Ovary (tissue), 9 donors: ENCODE data around the gene PAGE4. TPM values are rescaled to one million over a fixed set of nuclear protein-coding genes. Genes with fewer than 3 reads are reported as not detected.

Experiments used
- DNase-seq, 5 donors: peaks; one replicate each; pipeline ENCODE4 v3.0.0-alpha.2; 2019 to 2020
- H3K27ac ChIP-seq, 2 donors: fragments of 200-600 bp; one replicate each; pipeline versions ENCODE4 v1.5.1 to v1.8.0; 2019 to 2022
- H3K27me3 ChIP-seq: fragments of 200-600 bp; one replicate; pipeline ENCODE4 v1.8.0; 2022
- H3K36me3 ChIP-seq: fragments of 200-600 bp; sonication (generic); one replicate; pipeline ENCODE4 v1.5.1; 2019
- H3K4me1 ChIP-seq: one replicate; pipeline ENCODE4 v1.8.1; 2013; ENCODE audit warnings: mild to moderate bottlenecking, moderate library complexity; ENCODE audit not compliant: insufficient read depth
- H3K4me3 ChIP-seq: fragments of 200-600 bp; sonication (generic); one replicate; pipeline ENCODE4 v1.5.1; 2017
- H3K9me3 ChIP-seq, 2 donors: fragments of 200-600 bp in 1 of 2; sonication (generic) in 1 of 2; one replicate each; pipeline versions ENCODE4 v1.5.1 to v1.8.1; 2013 to 2019; ENCODE audit warnings: mild to moderate bottlenecking in 1 of 2, moderate library complexity in 1 of 2
- CTCF ChIP-seq, 3 donors: fragments of 450-650 bp in 2 of 3; fragments of 200-600 bp in 1 of 3; IDR thresholded peaks; one replicate each; pipeline versions ENCODE4 v1.5.1 to v1.8.0; 2016 to 2022; ENCODE audit warnings: antibody characterized with exemption in 3 of 3, mild to moderate bottlenecking in 1 of 3
- EP300 ChIP-seq: sonication (generic); formaldehyde crosslinking; IDR thresholded peaks from one replicate; pipeline ENCODE4 v1.6.1; 2017; ENCODE audit warnings: antibody characterized with exemption
- POLR2A ChIP-seq: fragments of 450-650 bp; IDR thresholded peaks from one replicate; pipeline ENCODE4 v1.6.1; 2017; ENCODE audit warnings: antibody characterized with exemption, mild to moderate bottlenecking, moderate library complexity
- WGBS, 3 donors: extraction: QIAGEN DNeasy Blood & Tissue Kit in 1 of 3; methylation state at CpG; one replicate each; pipeline versions ENCODE4 v1.1.5 to v1.1.7; 2013 to 2017; 5-methylcytosine and 5-hydroxymethylcytosine counted together
- intact Hi-C, 4 donors: fragments of 100-400 bp; cut with DNase I; formaldehyde crosslinking; loops; one replicate each; pipeline versions ENCODE4 v1.11.0 to v1.15.1; 2022 to 2023
- polyA plus RNA-seq, 2 donors: library from polyadenylated mRNA; stranded (reverse); fragments of 200-250 nt in 1 of 2; fragments of 350-450 nt in 1 of 2; fragmentation: Illumina TruSeq in 1 of 2; extraction: RNeasy Lipid Tissue Mini Kit (QIAGEN cat#74804) in 1 of 2; gene quantifications; one replicate each; pipeline ENCODE4 v1.2.3, GENCODE V29; 2013 to 2014
- total RNA-seq, 7 donors: library from RNA; depleted of rRNA in 2 of 7; stranded (reverse); fragments of >200 nt in 2 of 7; fragmentation: NEBNext Ultra II Directional in 3 of 7; extraction: Animal tissue kit (Norgen Biotek cat#: 25700) in 3 of 7; gene quantifications; one replicate each; pipeline versions ENCODE4 v1.1.0 to v1.2.4, GENCODE V29; 2016 to 2023
- donor health status: DM: no; HTN: no; CAD: no; lungs with moderate emphysema.
- donor health status: DM: no; HTN: no; CAD: no.
- donor health status: Bipolar disorder and iron deficiency.
- donor health status: DM: yes; HTN: yes; CAD: no.
- donor health status: DM: no; HTN: no; CAD: no.
- donor health status: DM: yes; HTN: yes; CAD: no.

The PAGE4 gene
- total and polyA plus RNA-seq, 9 donors: 0.71 to 9.2 (median 8.0) TPM; not detected in 4

DNA sequence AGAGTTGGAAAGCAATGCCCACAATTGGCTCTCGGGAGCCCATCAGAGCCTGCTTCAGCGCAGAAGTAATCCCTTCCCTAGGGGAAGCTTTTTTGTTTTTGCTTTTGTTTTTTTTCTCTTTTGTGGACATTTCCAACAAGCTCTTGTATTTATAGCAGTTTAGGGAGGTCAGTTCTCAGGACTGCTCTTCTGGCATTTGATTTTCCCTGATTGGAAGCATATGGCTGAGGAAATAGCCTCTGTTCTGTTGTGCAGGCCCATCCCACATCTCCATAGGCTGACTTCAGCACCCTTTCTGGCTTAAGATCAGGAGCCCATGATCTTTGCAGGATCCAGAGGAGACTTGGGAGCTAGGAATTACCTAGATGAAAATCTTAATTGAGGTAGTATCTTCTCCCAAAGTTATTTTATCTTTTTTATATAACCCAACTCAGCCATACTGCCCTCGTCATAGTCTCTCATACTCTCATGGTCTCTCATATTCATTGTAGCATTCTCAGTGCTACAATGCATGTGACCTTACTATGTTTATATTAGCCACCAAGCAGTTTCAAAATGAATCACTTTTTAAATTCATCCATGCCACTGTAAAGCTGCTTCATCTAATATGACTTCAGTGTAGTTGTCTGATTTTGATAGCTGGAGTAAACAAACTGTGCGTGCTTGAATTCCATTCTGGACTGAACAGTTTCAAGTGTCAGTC, 16.7 kb downstream of the PAGE4 start:
- intact Hi-C loops: no loop called here
- WGBS, 3 donors: 68 to 76% (median 68%) methylated on average over 4 of the region's 4 CpGs
- no peaks in the 10 kb centered on the region for H3K4me1 ChIP-seq
- DNase-seq: no peak
- TF ChIP-seq POLR2A: no peak
- no peak for TF ChIP-seq CTCF (IDR thresholded peaks at IDR 0.05)
- no peak for TF ChIP-seq EP300
- H3K4me3 ChIP-seq: no peak overlapping the region
- H3K9me3 ChIP-seq: no peaks in the 10 kb centered on the region
- H3K27ac ChIP-seq: no peak overlapping the region
- no peaks in the 10 kb centered on the region for H3K27me3 ChIP-seq
- H3K36me3 ChIP-seq: no peaks in the 10 kb centered on the region

DNA sequence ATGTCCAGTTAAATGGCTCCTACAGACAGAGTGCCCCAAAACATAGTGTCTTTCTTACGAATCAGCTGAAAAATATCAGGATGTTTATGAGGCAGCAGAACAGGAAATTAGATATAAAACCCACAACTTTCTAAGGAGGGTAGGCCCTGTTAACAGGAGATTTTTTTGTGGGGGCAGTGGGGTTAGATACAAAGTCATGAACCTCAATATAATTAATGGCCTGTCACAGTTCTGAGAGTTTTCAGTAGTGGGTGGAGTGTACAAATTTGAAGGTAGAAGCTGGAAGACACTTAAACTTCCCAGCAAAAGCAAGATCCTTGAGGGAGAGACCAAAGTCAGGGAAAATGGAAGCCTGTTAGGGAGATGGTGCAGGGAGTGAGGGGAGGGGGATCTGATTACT, 17.4 kb downstream of the PAGE4 start:
- Histone ChIP-seq H3K36me3 (no peaks in the 10 kb centered on the region), H3K4me1 (no peaks in the 10 kb centered on the region), H3K4me3 (no peak overlapping the region), H3K27me3 (no peaks in the 10 kb centered on the region), H3K27ac (no peak overlapping the region), H3K9me3 (no peaks in the 10 kb centered on the region)
- TF ChIP-seq POLR2A (no peak), EP300 (no peak), CTCF (IDR thresholded peaks at IDR 0.05) (no peak)
- no peak for DNase-seq
- intact Hi-C loops: no loop called here
- WGBS, 3 donors: 33 to 56% (median 43%) methylated on average over 1 of the region's 1 CpG

- H3K36me3 ChIP-seq: no peaks in the 10 kb centered on the region
- intact Hi-C loops: no loop called here
- no peak overlapping the region for H3K4me3 ChIP-seq
- no peak overlapping the region for H3K27ac ChIP-seq
- no peak for TF ChIP-seq EP300
- no peak for TF ChIP-seq CTCF (IDR thresholded peaks at IDR 0.05)
- no peak for TF ChIP-seq POLR2A
- no peak for DNase-seq
- 66 to 76% (median 69%) methylated on average over 3 of the region's 3 CpGs for WGBS, 3 donors
- no peaks in the 10 kb centered on the region for H3K9me3 ChIP-seq
- no peaks in the 10 kb centered on the region for H3K27me3 ChIP-seq
- no peaks in the 10 kb centered on the region for H3K4me1 ChIP-seq
Measured at GRCh38 chrX:49848275-49848674, 19.2 kb downstream of the PAGE4 start.

DNA sequence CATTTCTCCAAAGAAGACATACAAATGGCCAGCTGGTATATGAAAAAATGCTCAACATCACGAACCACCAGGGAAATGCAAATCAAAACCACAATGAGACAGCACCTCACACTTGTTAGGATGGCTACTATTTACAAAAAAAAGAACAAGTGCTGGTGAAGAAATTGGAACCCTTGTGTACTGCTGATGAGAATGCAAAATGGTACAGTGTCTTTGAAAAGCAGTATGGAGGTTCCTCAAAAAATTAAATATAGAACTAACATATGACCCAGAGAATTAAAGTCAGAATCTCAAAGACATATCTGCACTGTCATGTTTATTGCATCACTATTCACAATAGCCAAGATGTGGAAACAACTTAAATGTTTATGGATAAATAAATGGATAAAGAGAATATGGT, 20.9 kb downstream of the PAGE4 start:
- TF ChIP-seq CTCF (IDR thresholded peaks at IDR 0.05): no peak
- TF ChIP-seq POLR2A: no peak
- TF ChIP-seq EP300: no peak
- DNase-seq: no peak
- Histone ChIP-seq H3K27ac (no peak overlapping the region), H3K4me3 (no peak overlapping the region), H3K4me1 (no peaks in the 10 kb centered on the region), H3K36me3 (no peaks in the 10 kb centered on the region), H3K9me3 (no peaks in the 10 kb centered on the region), H3K27me3 (no peaks in the 10 kb centered on the region)
- intact Hi-C loops: no loop called here
- WGBS, 3 donors: 43 to 51% (median 50%) methylated on average over 1 of the region's 1 CpG
